ENCODE measurements around the gene SZT2. TPM values are rescaled to one million over a fixed set of nuclear protein-coding genes. Genes with fewer than 3 reads are reported as not detected.
"Not testable (repeated sequence)": the region's sequence is repeated elsewhere in the genome, so short reads cannot be mapped to it uniquely, and the experiment has no call there.

The SZT2 gene
- total RNA-seq, 1 donor from 2014 or later: 86.6 TPM

DNA sequence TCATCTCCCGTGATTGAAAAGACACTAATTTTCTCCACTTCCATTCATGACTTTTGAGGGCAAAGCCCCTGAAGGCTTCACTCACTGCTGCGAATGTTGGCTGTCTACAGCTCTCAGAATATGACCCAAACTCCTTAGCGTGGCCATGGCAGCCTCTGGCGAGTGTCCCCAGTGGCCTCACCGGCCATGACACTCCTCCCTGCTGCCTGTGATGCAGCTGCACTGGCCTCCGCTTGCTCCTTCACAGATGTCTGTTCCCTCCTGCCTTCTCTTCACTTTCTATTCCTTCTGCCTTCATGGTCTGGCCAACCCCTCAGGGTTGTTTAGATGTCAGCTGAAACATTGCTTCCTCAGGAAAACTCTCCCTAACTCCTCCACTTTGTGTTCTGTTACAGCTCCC lies 110.2 kb downstream of the SZT2 start:
- ATAC-seq: no peak
- intact Hi-C loops (cut with DNase I): no loop called here
- no peak for DNase-seq (ENCODE audit: low spot score)

DNA sequence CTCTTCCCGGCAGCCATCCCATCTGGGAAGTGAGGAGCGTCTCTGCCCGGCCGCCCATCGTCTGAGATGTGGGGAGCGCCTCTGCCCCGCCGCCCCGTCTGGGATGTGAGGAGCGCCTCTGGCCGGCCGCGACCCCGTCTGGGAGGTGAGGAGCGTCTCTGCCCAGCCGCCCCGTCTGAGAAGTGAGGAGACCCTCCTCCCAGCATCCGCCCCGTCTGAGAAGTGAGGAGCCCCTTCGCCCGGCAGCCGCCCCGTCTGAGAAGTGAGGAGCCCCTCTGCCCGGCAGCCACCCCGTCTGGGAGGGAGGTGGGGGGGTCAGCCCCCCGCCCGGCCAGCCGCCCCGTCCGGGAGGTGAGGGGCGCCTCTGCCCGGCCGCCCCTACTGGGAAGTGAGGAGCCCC lies 112.1 kb downstream of the SZT2 start:
- ATAC-seq; DNase-seq (ENCODE audit: low spot score); intact Hi-C loops (cut with DNase I): not testable (repeated sequence)

DNA sequence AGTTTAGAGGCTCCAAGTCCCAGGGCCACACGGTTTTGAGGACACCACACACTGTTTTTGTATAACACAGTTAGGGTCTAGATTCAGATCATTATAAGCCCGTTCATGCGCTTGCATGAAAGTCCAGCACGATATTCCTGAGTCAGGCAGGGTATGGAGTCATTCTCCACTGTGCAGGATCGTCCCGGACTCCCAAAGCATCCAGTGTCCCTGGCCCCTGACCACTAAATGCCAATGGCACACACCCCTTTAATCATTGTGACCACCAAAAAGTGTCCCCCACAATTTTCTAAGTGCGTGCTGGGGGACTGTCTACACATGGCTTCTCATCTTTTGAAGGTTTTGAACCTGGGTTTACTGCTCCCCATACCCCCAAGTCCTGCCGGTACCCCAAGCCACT lies 113.8 kb downstream of the SZT2 start:
- DNase-seq (ENCODE audit: low spot score): no peak
- intact Hi-C loops (cut with DNase I): no loop called here
- no peak for ATAC-seq

Small RNA genes within 50 kb of the gene (microRNA-seq; reads per million reads assigned to microRNA genes)
- 1.4 reads per million for gene MIR6734
- gene MIR6735: not detected

Other genes starting within 250 kb of the SZT2 start
- 32.7 TPM for gene EBNA1BP2, start 217.6 kb upstream of the SZT2 start, total RNA-seq
- gene CFAP57, start 217.6 kb upstream of the SZT2 start, total RNA-seq: 0.31 TPM
- gene TMEM125, start 119.9 kb upstream of the SZT2 start, total RNA-seq: 3.2 TPM
- not detected for gene C1orf210, start 104.3 kb upstream of the SZT2 start, total RNA-seq
- 58.0 TPM for gene TIE1, start 88.9 kb upstream of the SZT2 start, total RNA-seq
- 0.40 TPM for gene MPL, start 52.1 kb upstream of the SZT2 start, total RNA-seq
- 1.9 TPM for gene CDC20, start 30.9 kb upstream of the SZT2 start, total RNA-seq
- gene ELOVL1, start 21.9 kb upstream of the SZT2 start, total RNA-seq: 72.4 TPM
- gene MED8, start 99 bp upstream of the SZT2 start, total RNA-seq: 30.8 TPM
- gene HYI, start 64.0 kb downstream of the SZT2 start, total RNA-seq: 63.6 TPM
- 180 TPM for gene PTPRF, start 141.0 kb downstream of the SZT2 start, total RNA-seq